COLO668 (cell line): ENCODE data around the gene PTH2.
"Not testable (repeated sequence)": the region's sequence is repeated elsewhere in the genome, so short reads cannot be mapped to it uniquely, and the experiment has no call there.

Source experiments
- DNase-seq: peaks from one replicate; lab custom pipeline; 2025; ENCODE audit not compliant: unreplicated experiment; lab: John Stamatoyannopoulos, UW

Gene PTH2

GRCh38 chr19:49423071-49423984 lies at the start of gene PTH2:
TSS of gene PTH2 (minus strand) at chr19:49423441. CDS start at chr19:49423339, 102 bp downstream.
- no peak for DNase-seq

- no peak for DNase-seq
These were observed 49.7 kb upstream of the PTH2 start for GRCh38 chr19:49472936-49473335.

DNA sequence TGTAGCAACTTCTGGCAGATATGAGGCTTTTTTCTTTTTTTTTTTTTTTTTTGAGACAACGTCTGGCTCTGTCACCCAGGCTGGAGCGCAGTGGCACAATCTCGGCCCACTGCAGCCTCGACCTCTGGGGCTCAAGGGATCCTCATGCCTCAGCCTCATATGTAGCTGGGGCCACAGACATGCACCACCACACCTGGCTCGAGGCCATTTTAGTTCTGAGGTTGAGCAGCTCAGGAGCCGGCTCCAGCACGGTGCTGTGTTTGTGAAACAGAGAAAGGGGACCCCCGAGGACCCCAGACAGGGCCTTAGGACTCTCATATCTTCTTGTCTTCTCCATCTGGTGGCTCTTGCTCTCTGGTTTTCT lies 47.4 kb upstream of the PTH2 start:
- no peak for DNase-seq

DNA sequence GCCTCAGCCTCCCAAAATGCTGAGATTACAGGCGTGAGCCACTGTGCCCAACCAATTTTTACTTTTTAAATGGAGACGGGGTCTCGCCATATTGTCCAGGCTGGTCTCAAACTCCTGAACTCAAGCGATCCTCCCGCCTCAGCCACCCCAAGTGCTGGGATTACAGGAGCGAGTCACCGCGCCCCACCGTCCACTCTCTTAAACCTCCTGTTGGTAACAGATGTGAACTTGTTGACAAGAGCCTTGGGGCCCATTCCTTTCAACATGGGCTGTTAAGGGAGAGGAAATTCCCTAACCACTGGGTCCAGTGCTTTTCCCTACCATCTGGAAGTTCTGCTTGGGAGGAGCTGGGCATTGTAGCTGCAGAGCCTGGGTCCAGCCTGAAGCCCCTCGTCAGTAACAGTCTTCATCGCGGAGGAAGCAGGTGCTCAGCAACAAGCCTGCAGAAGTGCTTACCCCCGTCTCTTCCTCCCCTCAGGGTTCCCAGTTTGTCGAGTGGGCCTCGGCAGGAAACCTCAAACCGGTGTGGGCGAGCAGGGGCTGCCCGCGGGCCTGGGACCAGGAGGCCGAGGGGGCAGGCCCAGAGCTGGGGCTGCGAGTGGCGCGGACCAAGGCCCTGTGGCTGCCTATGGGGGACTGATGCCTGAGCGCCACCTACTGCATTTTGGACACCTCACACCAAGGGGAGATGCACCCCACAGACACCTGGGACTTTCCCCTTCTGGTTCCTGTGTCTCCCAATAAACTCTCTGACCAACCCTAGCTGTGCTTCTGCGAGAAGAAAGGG lies 46.8 kb upstream of the PTH2 start:
- no peak for DNase-seq

GRCh38 chr19:49468746-49469447 lies 45.7 kb upstream of the PTH2 start:
- DNase-seq: no peak

DNA sequence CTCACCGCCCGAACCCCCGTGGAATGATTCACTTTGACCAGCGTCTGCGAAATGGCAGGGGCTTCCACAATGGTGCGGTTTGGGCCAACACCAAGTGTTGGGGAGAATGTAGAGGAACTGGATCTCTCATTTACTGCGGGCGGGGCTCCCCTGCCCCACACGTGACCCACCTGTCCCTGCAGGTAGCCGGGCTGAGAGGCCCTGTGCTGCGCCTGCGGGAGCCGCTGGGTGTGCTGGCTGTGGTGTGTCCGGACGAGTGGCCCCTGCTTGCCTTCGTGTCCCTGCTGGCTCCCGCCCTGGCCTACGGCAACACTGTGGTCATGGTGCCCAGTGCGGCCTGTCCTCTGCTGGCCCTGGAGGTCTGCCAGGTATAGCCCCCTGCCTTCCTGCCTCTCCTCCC lies 45.0 kb upstream of the PTH2 start:
- DNase-seq: no peak

DNA sequence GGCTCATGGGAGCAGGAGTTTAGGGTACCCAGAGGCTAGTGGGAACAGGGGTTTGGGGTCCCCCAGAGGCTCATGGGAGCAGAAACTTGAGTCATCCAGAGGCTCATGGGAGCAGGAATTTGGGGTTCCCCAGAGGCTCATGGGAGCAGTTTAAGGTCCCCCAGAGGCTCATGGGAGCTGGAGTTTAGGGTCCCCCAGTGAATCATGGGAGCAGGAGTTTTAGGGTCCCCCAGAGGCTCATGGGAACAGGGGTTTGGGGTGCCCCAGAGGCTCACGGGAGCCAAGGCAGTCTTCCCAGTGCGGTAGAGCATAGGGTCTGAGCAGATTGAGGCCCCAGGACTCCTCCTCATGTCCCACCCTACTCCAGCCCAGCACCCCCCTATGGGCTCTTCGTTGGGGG lies 42.1 kb upstream of the PTH2 start:
- DNase-seq: no peak

DNA sequence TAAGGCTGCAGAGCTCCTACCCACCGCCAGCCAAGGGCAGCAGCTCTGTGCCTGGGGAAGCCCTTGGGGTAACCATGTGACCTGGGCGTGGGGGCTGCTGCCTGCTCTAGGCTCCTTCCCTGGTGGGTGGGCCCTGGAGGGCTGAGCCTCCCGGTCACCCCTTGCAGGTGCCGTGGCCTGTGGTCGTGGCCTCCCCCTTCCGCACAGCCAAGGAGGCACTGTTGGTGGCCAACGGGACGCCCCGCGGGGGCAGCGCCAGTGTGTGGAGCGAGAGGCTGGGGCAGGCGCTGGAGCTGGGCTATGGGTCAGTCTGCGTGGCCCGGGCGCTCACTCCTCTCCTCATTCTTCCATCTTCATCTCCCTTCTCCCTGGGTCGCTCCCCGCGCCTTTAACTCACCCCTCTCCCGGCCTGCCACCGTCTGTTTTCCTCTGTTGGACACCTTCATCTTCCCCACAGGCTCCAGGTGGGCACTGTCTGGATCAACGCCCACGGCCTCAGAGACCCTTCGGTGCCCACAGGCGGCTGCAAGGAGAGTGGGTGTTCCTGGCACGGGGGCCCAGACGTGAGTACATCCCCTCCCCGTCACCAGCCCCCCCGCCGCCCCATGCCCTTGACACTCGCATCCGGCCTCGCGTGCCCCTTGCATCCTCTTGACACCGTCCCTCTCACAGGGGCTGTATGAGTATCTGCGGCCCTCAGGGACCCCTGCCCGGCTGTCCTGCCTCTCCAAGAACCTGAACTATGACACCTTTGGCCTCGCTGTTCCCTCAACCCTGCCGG lies 40.9 kb upstream of the PTH2 start:
- no peak for DNase-seq

DNA sequence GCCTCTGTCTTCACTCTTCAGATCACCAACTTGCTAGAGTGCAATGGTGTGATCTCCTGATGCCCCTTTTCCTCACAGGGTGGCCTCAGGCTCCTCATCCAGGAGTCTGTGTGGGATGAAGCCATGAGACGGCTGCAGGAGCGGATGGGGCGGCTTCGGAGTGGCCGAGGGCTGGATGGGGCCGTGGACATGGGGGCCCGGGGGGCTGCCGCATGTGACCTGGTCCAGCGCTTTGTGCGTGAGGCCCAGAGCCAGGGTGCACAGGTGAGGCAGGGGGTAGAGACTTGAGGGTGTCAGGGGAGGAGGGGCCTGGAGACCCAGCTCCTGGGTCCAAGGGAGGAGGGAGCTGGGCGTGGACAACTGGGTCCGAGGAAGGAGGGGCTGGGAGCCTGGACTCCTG lies 39.3 kb upstream of the PTH2 start:
- DNase-seq: no peak

GRCh38 chr19:49461656-49462055 lies 38.4 kb upstream of the PTH2 start:
- DNase-seq: no peak

DNA sequence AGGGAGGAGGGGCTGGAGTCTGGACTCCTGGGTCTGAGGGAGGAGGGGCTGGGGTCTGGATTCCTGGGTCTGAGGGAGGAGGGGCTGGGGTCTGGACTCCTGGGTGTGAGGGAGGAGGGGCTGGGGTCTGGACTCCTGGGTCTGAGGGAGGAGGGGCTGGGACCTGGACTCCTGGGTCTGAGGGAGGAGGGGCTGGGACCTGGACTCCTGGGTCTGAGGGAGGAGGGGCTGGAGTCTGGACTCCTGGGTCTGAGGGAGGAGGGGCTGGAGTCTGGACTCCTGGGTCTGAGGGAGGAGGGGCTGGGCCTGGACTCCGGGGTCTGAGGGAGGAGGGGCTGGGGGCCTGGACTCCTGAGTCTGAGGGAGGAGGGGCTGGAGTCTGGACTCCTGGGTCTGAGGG lies 37.9 kb upstream of the PTH2 start:
- DNase-seq: not testable (repeated sequence)

DNA sequence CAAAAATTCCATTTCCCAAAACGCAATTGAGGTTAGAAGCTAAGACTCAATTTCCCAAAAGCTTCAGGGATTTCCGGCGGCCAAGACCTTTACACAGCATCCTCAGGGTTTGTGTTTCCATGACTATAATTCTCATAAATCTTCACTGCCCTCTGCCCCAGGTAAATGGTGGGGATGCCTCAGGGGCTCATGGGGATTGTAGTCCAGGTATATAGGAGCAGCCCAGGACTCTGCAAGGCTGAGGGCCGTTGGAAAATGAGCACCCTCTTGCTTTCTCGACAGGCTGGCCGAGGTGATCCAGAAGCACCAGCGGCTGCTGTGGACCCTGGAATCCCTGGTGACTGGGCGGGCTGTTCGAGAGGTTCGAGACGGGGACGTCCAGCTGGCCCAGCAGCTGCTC lies 36.1 kb upstream of the PTH2 start:
- no peak for DNase-seq

- DNase-seq: no peak
These were observed 35.3 kb upstream of the PTH2 start for GRCh38 chr19:49458567-49458903.

- DNase-seq: no peak
These were observed 33.1 kb upstream of the PTH2 start for GRCh38 chr19:49456326-49456725.

DNA sequence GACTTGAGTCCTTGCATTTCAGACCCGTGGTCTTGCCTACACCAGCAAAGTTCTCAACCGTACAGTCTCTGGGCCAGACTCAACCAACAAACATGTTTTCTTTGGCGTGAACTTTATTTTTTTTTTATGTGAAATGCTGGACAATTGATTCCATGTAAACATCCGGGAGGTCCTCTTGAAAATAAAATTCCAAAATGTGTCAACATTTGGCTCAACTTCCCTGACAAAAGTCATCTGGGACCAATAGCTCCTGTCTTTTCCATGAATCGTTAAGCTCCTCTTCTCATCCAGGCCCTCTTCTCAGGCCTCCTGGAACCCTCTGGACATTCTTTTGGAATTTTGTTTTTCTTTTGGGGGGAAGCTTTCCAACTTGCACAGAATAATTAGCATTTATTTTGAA lies 32.5 kb upstream of the PTH2 start:
- DNase-seq: no peak

- no peak for DNase-seq
These were observed 30.6 kb upstream of the PTH2 start for GRCh38 chr19:49453757-49454240.

- DNase-seq: peak; percentile 98
These were observed 29.9 kb upstream of the PTH2 start, which contains the start of gene ALDH16A1 for GRCh38 chr19:49453013-49453756. TSS of gene ALDH16A1 (plus strand) at chr19:49453225. CDS start at chr19:49453332, 107 bp downstream.

DNA sequence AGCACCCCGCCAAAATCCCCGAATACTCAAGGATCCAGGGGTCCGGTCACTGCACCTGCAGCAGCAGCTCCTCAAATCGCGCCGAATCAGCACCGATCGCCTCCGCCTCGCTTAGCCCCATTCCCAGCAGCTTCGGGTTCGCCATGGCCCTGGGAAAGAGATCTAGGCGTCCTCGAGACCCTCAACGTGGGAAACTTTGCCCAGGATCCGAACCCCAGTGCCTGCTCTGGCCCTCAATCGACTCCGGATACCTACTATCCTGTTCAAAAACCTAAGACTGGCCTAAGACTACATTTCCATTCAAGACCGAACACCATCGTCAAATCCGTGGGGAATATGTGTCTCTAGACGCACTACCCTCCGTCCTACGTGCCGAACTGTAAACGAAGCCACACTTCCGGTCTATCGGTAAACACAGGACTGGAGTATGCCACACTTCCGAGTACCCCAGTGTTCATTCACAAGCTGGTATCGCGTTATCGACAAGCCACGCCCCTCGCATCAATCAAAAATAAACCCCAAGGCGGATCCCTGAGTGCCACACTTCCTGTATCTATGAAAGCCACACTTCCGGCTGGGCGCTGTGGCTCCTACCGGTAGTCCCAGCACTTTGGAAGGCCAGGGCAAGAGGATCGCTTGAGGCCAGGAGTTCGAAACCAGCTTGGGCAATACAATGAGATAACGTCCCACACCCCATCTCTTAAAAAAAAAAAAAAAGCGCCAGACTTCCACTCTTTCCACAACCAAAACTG lies 28.4 kb upstream of the PTH2 start, which contains the start of gene PIH1D1:
TSS of gene PIH1D1 (minus strand) at position 385 of the 752 bp plus-strand sequence. CDS start at position 145, 240 bp downstream.
- DNase-seq: peak; percentile 97

- no peak for DNase-seq
These were observed 27.2 kb upstream of the PTH2 start for GRCh38 chr19:49450405-49450804.
